DOHH2 (cell line): ENCODE data around the gene GYG2.
"Not testable (repeated sequence)": the region's sequence is repeated elsewhere in the genome, so short reads cannot be mapped to it uniquely, and the experiment has no call there.

ENCODE experiments used
- H3F3A ChIP-seq: fragments of 200-600 bp; sonication (generic), shearing (Covaris generic); 2 replicates; pipeline ENCODE4 v1.6.0; 2016; ENCODE audit warnings: antibody characterized with exemption, mild to moderate bottlenecking; ENCODE audit not compliant: control insufficient read depth, insufficient read depth
- H3K27ac ChIP-seq: fragments of 200-600 bp; sonication (generic); 2 replicates; pipeline ENCODE4 v1.5.1; 2014; ENCODE audit warnings: low read depth, mild to moderate bottlenecking, low read length, moderate library complexity
- H3K27me3 ChIP-seq: fragments of 200-600 bp; sonication (generic); 2 replicates; pipeline ENCODE4 v1.6.1; 2014; ENCODE audit warnings: mild to moderate bottlenecking, low read length, mixed read lengths; ENCODE audit not compliant: control insufficient read depth
- H3K36me3 ChIP-seq: fragments of 200-600 bp; sonication (generic); 2 replicates; pipeline ENCODE4 v1.6.1; 2014; ENCODE audit warnings: mild to moderate bottlenecking, low read length, moderate library complexity, mixed read lengths; ENCODE audit not compliant: control insufficient read depth
- H3K4me1 ChIP-seq: fragments of 200-600 bp; sonication (generic); 2 replicates; pipeline ENCODE4 v1.6.1; 2014; ENCODE audit warnings: mild to moderate bottlenecking, low read length, mixed read lengths; ENCODE audit not compliant: control insufficient read depth
- H3K4me2 ChIP-seq: fragments of 200-600 bp; sonication (generic); 2 replicates; pipeline ENCODE4 v1.6.0; 2014; ENCODE audit warnings: mild to moderate bottlenecking, low read length, moderate library complexity
- H3K4me3 ChIP-seq: fragments of 200-600 bp; sonication (generic); 2 replicates; pipeline ENCODE4 v1.5.1; 2014; ENCODE audit warnings: mild to moderate bottlenecking, low read length, mixed read lengths
- H3K79me2 ChIP-seq: fragments of 200-600 bp; sonication (generic); 2 replicates; pipeline ENCODE4 v1.6.1; 2014; ENCODE audit warnings: mild to moderate bottlenecking, low read length, mixed read lengths; ENCODE audit not compliant: control insufficient read depth
- H3K9me2 ChIP-seq: fragments of 200-600 bp; sonication (generic); replicated peaks from 2 replicates; pipeline ENCODE4 v1.6.1; 2014; ENCODE audit warnings: mild to moderate bottlenecking, low read length, mixed read lengths; ENCODE audit not compliant: control insufficient read depth
- H3K9me3 ChIP-seq: fragments of 200-600 bp; sonication (generic); 2 replicates; pipeline ENCODE4 v1.6.1; 2014; ENCODE audit warnings: antibody characterized with exemption, low read length, mixed read lengths; ENCODE audit not compliant: control insufficient read depth, insufficient read depth
- H4K20me1 ChIP-seq: fragments of 200-600 bp; sonication (generic); 2 replicates; pipeline ENCODE4 v1.6.0; 2014; ENCODE audit warnings: low read depth, mild to moderate bottlenecking, antibody characterized with exemption, low read length, moderate library complexity; ENCODE audit not compliant: control insufficient read depth, insufficient read depth
- CTCF ChIP-seq: fragments of 200-600 bp; sonication (generic); IDR thresholded peaks from one replicate; pipeline ENCODE4 v1.5.1; 2014; ENCODE audit warnings: antibody characterized with exemption, mild to moderate bottlenecking, low read depth, low read length; ENCODE audit not compliant: poor library complexity, severe bottlenecking
- EZH2phosphoT487 ChIP-seq: fragments of 200-600 bp; sonication (generic); IDR thresholded peaks from 2 replicates; pipeline ENCODE4 v1.6.1; 2017; ENCODE audit warnings: borderline replicate concordance, mild to moderate bottlenecking, antibody characterized with exemption, low read length, moderate library complexity, mixed read lengths

Gene GYG2

GRCh38 chrX:2897311-2897689, 68.6 kb downstream of the GYG2 start:
- Histone ChIP-seq H3K4me2 (no peak overlapping the region), H3K4me3 (no peak overlapping the region), H4K20me1 (no peaks in the 10 kb centered on the region), H3K27ac (no peak overlapping the region), H3K79me2 (no peaks in the 10 kb centered on the region), H3F3A (no peaks in the 10 kb centered on the region), H3K4me1 (no peaks in the 10 kb centered on the region), H3K27me3 (no peaks in the 10 kb centered on the region), H3K9me3 (no peaks in the 10 kb centered on the region), H3K36me3 (no peaks in the 10 kb centered on the region), H3K9me2 (no peaks in the 10 kb centered on the region)
- no peak for TF ChIP-seq CTCF
- TF ChIP-seq EZH2phosphoT487 = no peak

- not testable (repeated sequence) for H3K79me2 ChIP-seq, H3K9me2 ChIP-seq, H4K20me1 ChIP-seq, H3K36me3 ChIP-seq, H3K4me3 ChIP-seq, H3K4me2 ChIP-seq, H3K27me3 ChIP-seq, H3K9me3 ChIP-seq, H3K4me1 ChIP-seq, H3F3A ChIP-seq, H3K27ac ChIP-seq
Observed at GRCh38 chrX:2897690-2898623, 69.2 kb downstream of the GYG2 start.

- no peaks in the 10 kb centered on the region for H4K20me1 ChIP-seq
- no peaks in the 10 kb centered on the region for H3K36me3 ChIP-seq
- no peak overlapping the region for H3K4me2 ChIP-seq
- no peaks in the 10 kb centered on the region for H3K79me2 ChIP-seq
- H3K4me1 ChIP-seq = no peaks in the 10 kb centered on the region
- no peak for TF ChIP-seq CTCF
- no peak for TF ChIP-seq EZH2phosphoT487
- H3K4me3 ChIP-seq = no peak overlapping the region
- H3K9me2 ChIP-seq = no peaks in the 10 kb centered on the region
- H3K9me3 ChIP-seq = no peaks in the 10 kb centered on the region
- no peak overlapping the region for H3K27ac ChIP-seq
- no peaks in the 10 kb centered on the region for H3F3A ChIP-seq
- H3K27me3 ChIP-seq = no peaks in the 10 kb centered on the region
Observed at GRCh38 chrX:2898846-2899512, 70.2 kb downstream of the GYG2 start.
